Small intestine (tissue), 7 donors: Measurements from ENCODE around the gene ZBTB40. TPM values are rescaled to one million over a fixed set of nuclear protein-coding genes. Genes with fewer than 3 reads are reported as not detected.

Experiments used
- DNase-seq, 2 donors: peaks; one replicate each; pipeline versions ENCODE4 v3.0.0 to v3.0.0-alpha.2; 2013
- FAIRE-seq: peaks from 2 replicates; lab custom pipeline; 2012; peaks lifted over from hg19 to GRCh38; lab: Jason Lieb, UNC
- H3K27ac ChIP-seq, 3 donors: one replicate each; pipeline ENCODE4 v1.5.1; 2013; ENCODE audit warnings: low read length in 2 of 3, mild to moderate bottlenecking in 2 of 3, control low read depth in 1 of 3, inconsistent platforms in 1 of 3, low read depth in 1 of 3, moderate library complexity in 1 of 3
- H3K27me3 ChIP-seq, 3 donors: one replicate each; pipeline ENCODE4 v1.6.1; 2013; ENCODE audit warnings: low read length in 3 of 3, inconsistent platforms in 1 of 3; ENCODE audit not compliant: control insufficient read depth in 3 of 3, insufficient read depth in 3 of 3
- H3K36me3 ChIP-seq, 3 donors: one replicate each; pipeline ENCODE4 v1.6.1; 2013; ENCODE audit warnings: low read length in 3 of 3, inconsistent platforms in 1 of 3, low read depth in 1 of 3, mild to moderate bottlenecking in 1 of 3, moderate library complexity in 1 of 3; ENCODE audit not compliant: control insufficient read depth in 3 of 3, insufficient read depth in 2 of 3
- H3K4me1 ChIP-seq, 3 donors: one replicate each; pipeline ENCODE4 v1.6.1; 2013; ENCODE audit warnings: low read length in 2 of 3, inconsistent platforms in 1 of 3, low read depth in 1 of 3, mild to moderate bottlenecking in 1 of 3, moderate library complexity in 1 of 3; ENCODE audit not compliant: control insufficient read depth in 3 of 3, insufficient read depth in 2 of 3
- H3K4me3 ChIP-seq, 3 donors: one replicate each; pipeline ENCODE4 v1.5.1; 2013; ENCODE audit warnings: low read length in 3 of 3, control low read depth in 1 of 3, inconsistent platforms in 1 of 3, low read depth in 1 of 3, mild to moderate bottlenecking in 1 of 3, moderate library complexity in 1 of 3
- H3K9me3 ChIP-seq, 2 donors: one replicate each; pipeline ENCODE4 v1.6.1; 2013; ENCODE audit warnings: low read depth in 1 of 2, low read length in 1 of 2; ENCODE audit not compliant: control insufficient read depth in 2 of 2, insufficient read depth in 1 of 2
- WGBS, 3 donors: extraction: QIAGEN DNeasy Blood & Tissue Kit; methylation state at CpG; one replicate each; pipeline ENCODE4 v1.1.7; 2013; 5-methylcytosine and 5-hydroxymethylcytosine counted together
- polyA plus RNA-seq, 4 donors: library from polyadenylated mRNA; stranded (reverse) in 3 of 4; unstranded in 1 of 4; fragments of 200-250 nt in 3 of 4; fragments of 120-200 nt in 1 of 4; gene quantifications; one replicate each; pipeline versions ENCODE4 v1.2.1 to v1.2.3, GENCODE V29; 2013
- donor health status: healthy with polysubstance abuse.
- donor health status: control.
- donor health status: control.
- donor health status: Bipolar disorder and iron deficiency.
- donor health status: healthy.

Gene ZBTB40
- polyA plus RNA-seq, 4 donors = 4.1 to 14.6 (median 6.7) TPM

GRCh38 chr1:22494144-22494543 lies 42.5 kb downstream of the ZBTB40 start:
- Histone ChIP-seq H3K27ac (peak overlapping the region in 1 of 3 donors; percentile 14), H3K4me1 (no peaks in the 10 kb centered on the region), H3K4me3 (no peak overlapping the region), H3K27me3 (no peaks in the 10 kb centered on the region), H3K36me3 (peaks cover 2 to 32% (median 11%) of the 10 kb centered on the region in 3 donors), H3K9me3 (no peaks in the 10 kb centered on the region)
- DNase-seq (no peak), FAIRE-seq (no peak)
- WGBS, 3 donors = 89 to 93% (median 91%) methylated on average over 2 of the region's 2 CpGs

DNA sequence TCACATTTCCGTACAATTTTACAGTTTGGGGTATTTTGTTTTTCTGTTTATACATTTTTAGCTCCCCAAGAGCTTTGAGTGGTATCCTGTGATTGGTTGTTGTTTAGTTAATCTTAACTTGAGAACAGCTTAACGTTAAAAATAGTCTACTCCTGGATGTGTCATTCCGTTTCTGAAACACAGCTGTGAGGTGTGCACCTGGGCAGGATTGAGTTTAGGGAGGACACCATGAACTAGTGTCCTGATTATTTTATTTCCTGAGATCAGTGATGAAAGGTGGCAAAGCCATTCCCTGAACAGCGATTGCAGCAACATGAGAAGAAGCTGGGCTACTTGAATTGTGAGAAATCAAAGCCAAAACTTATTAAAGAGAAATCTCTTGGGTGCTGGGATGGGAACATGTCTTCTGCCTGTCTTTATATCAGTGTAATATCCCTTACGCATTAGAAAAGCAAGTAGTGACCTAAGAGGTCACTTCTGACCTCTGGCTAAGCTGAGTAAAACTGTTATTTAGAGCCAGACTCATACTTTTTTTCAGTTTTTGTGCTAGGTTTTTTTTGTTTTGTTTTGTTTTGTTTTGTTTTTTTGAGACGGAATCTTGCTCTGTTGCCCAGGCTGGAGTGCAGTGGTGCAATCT lies 43.4 kb downstream of the ZBTB40 start:
- Histone ChIP-seq H3K4me3 (no peak overlapping the region), H3K27me3 (no peaks in the 10 kb centered on the region), H3K4me1 (peaks cover 0 to 1% (median under 1%) of the 10 kb centered on the region in 3 donors), H3K36me3 (peaks cover 2 to 28% (median 11%) of the 10 kb centered on the region in 3 donors), H3K27ac (no peak overlapping the region), H3K9me3 (no peaks in the 10 kb centered on the region)
- no peak for DNase-seq
- WGBS, 3 donors = 81 to 91% (median 87%) methylated on average over 6 of the region's 6 CpGs
- FAIRE-seq = no peak

- no peak for DNase-seq
- FAIRE-seq = no peak
- 94 to 99% (median 96%) methylated on average over 7 of the region's 7 CpGs for WGBS, 3 donors
These were observed 45.0 kb downstream of the ZBTB40 start for GRCh38 chr1:22496536-22497160.

GRCh38 chr1:22498463-22498862 lies 46.8 kb downstream of the ZBTB40 start:
- WGBS, 3 donors = 95 to 100% (median 98%) methylated on average over 2 of the region's 2 CpGs
- Histone ChIP-seq H3K4me3 (no peak overlapping the region), H3K36me3 (peaks cover 2 to 30% (median 8%) of the 10 kb centered on the region in 3 donors), H3K9me3 (no peaks in the 10 kb centered on the region), H3K27me3 (no peaks in the 10 kb centered on the region), H3K4me1 (peaks cover 0 to 6% (median 2%) of the 10 kb centered on the region in 3 donors), H3K27ac (no peak overlapping the region)
- DNase-seq (no peak), FAIRE-seq (no peak)

More at GRCh38 chr1:22496536-22497160, 45.0 kb downstream of the ZBTB40 start:
- Histone ChIP-seq H3K27me3 (no peaks in the 10 kb centered on the region), H3K27ac (no peak overlapping the region), H3K4me3 (no peak overlapping the region), H3K36me3 (peaks cover 2 to 27% (median 8%) of the 10 kb centered on the region in 3 donors), H3K4me1 (peaks cover 0 to 6% (median 2%) of the 10 kb centered on the region in 3 donors), H3K9me3 (no peaks in the 10 kb centered on the region)

DNA sequence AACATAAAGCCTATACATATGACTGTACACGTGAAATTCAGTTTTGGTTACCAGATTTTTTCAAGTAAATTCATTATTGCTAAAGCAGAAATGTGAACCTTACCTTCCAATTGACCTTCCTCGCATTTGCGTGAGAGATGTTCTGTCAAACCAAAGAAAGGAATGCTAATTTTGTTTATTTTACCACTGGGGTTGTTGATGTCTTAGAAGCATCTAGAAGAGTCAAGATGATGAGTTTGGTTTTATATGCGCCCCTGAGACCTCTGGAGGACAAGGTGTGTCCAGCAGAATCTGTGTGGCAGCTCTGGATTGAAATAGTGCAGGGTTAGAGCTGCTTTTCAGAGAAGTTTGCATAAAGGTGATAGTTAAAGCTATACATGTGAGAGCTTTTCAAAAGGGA lies 48.4 kb downstream of the ZBTB40 start:
- no peak for DNase-seq
- H3K36me3 ChIP-seq = peaks cover 2 to 30% (median 8%) of the 10 kb centered on the region in 3 donors
- no peak overlapping the region for H3K4me3 ChIP-seq
- H3K9me3 ChIP-seq = no peaks in the 10 kb centered on the region
- no peak overlapping the region for H3K27ac ChIP-seq
- FAIRE-seq = no peak
- 81 to 86% (median 84%) methylated on average over 4 of the region's 4 CpGs for WGBS, 3 donors
- peaks cover 2 to 9% (median 6%) of the 10 kb centered on the region in 3 donors for H3K4me1 ChIP-seq
- H3K27me3 ChIP-seq = no peaks in the 10 kb centered on the region

DNA sequence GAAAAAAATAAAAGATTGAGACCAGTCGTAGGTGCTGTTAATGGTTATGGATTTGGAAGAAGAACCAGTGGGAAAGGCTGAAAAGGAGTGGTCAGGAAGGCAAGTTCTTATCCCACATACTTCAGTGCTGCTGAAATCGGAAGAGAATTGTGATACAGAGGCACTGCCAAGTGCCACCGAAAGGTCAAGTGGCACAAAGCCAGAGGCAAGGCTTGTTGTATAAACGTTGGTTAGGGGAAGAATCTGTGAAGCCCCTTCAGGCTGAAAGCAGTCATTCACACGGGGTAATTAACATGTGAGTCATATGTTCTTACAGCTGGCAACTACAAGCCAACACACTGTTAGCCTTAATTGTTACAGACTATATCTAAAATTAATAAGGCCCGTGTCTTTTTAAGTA lies 48.8 kb downstream of the ZBTB40 start:
- WGBS, 3 donors = 16 to 24% (median 18%) methylated on average over 6 of the region's 6 CpGs
- peak; percentile 26 to 65 for DNase-seq
- H3K27ac ChIP-seq = no peak overlapping the region
- no peaks in the 10 kb centered on the region for H3K9me3 ChIP-seq
- no peak overlapping the region for H3K4me3 ChIP-seq
- peaks cover 2 to 9% (median 6%) of the 10 kb centered on the region in 3 donors for H3K4me1 ChIP-seq
- peaks cover 2 to 30% (median 8%) of the 10 kb centered on the region in 3 donors for H3K36me3 ChIP-seq
- FAIRE-seq = no peak
- no peaks in the 10 kb centered on the region for H3K27me3 ChIP-seq

- no peak for FAIRE-seq
- H3K4me3 ChIP-seq = no peak overlapping the region
- peaks cover 2 to 9% (median 6%) of the 10 kb centered on the region in 3 donors for H3K4me1 ChIP-seq
- WGBS, 3 donors = 85 to 97% (median 92%) methylated on average over 1 of the region's 1 CpG
- H3K9me3 ChIP-seq = no peaks in the 10 kb centered on the region
- no peaks in the 10 kb centered on the region for H3K27me3 ChIP-seq
- no peak overlapping the region for H3K27ac ChIP-seq
- DNase-seq = no peak
- H3K36me3 ChIP-seq = peaks cover 11 to 24% (median 19%) of the 10 kb centered on the region in 3 donors
These were observed 50.6 kb downstream of the ZBTB40 start for GRCh38 chr1:22502202-22502601.

GRCh38 chr1:22503721-22504410 lies 52.2 kb downstream of the ZBTB40 start:
- no peak overlapping the region for H3K4me3 ChIP-seq
- H3K27ac ChIP-seq = peak overlapping the region in 1 of 3 donors; percentile 15
- 16 to 56% (median 34%) methylated on average over 2 of the region's 2 CpGs for WGBS, 3 donors
- H3K27me3 ChIP-seq = no peaks in the 10 kb centered on the region
- peak; percentile 26 to 42 for DNase-seq
- H3K4me1 ChIP-seq = peaks cover 2 to 9% (median 6%) of the 10 kb centered on the region in 3 donors
- H3K36me3 ChIP-seq = peaks cover 15 to 27% (median 19%) of the 10 kb centered on the region in 3 donors
- no peak for FAIRE-seq
- H3K9me3 ChIP-seq = no peaks in the 10 kb centered on the region
